Purkinje cell (primary cell): ENCODE data around the gene DMBT1. TPM values are rescaled to one million over a fixed set of nuclear protein-coding genes. Genes with fewer than 3 reads are reported as not detected.

ENCODE experiments used
- polyA plus RNA-seq: library from polyadenylated mRNA; unstranded; fragments of >200 nt; fragmentation: Nextera tagmentation; gene quantifications from 2 replicates; pipeline ENCODE4 v1.2.1, GENCODE V29; 2014

DMBT1 gene
- polyA plus RNA-seq = 0.06 TPM in 1 of 2 replicates, not detected in the other

DNA sequence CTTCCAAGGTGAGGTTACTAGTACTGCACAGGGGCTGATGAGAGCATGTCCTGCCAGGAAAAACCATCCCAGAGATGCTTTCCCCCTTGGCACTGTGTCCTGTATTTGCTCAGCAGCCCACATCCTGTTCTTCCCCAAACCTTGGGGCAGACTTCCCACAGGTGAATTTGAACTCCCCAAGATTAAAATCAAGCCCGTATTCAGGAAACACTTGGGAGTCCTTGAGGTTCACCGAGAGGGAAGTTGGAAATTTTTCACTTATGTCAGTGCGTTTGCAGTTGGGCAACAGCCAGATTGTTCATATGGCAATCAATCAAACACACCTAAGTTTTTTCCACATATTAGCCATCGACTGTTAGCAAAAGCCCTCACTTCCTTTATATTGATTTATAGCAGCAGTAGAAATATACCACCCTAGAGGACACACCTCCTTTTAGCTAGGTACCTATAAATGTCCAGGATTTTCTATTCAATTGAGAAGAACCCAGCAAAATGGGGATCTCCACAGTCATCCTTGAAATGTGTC, at the start of gene DMBT1:
DMBT1 (plus strand) TSS at position 476 of the 526 bp plus-strand sequence; CDS start at position 493, 17 bp downstream.

Other genes with a start within 250 kb of the DMBT1 start
- gene PLEKHA1, start 186.0 kb upstream of the DMBT1 start, polyA plus RNA-seq = 15.0 and 24.4 TPM in 2 replicates
- gene ARMS2, start 106.1 kb upstream of the DMBT1 start, polyA plus RNA-seq = not detected in 2 replicates
- 73.1 and 85.0 TPM in 2 replicates for gene HTRA1, start 99.2 kb upstream of the DMBT1 start, polyA plus RNA-seq
- gene C10orf120, start 139.1 kb downstream of the DMBT1 start, polyA plus RNA-seq = not detected in 2 replicates